OCI-LY3 (cell line): ENCODE measurements around the gene OR1D2.

Experiments used
- H2AFZ ChIP-seq: fragments of 200-600, 300-600 bp; shearing (Covaris generic); 2 replicates; pipeline ENCODE4 v1.6.0; 2014; ENCODE audit warnings: antibody characterized with exemption, low read depth, low read length
- H3K27ac ChIP-seq: fragments of 200-600, 300-600 bp; sonication (generic); 2 replicates; pipeline ENCODE4 v1.5.1; 2014; ENCODE audit warnings: mild to moderate bottlenecking, low read length, moderate library complexity, mixed read lengths
- H3K27me3 ChIP-seq: fragments of 200-600, 300-600 bp; sonication (generic); 2 replicates; pipeline ENCODE4 v1.6.1; 2014; ENCODE audit warnings: low read depth, low read length, mixed read lengths
- H3K36me3 ChIP-seq: fragments of 200-600, 300-600 bp; sonication (generic); replicated peaks from 2 replicates; pipeline ENCODE3; 2014; ENCODE audit warnings: low read depth, low read length, mixed read lengths
- H3K4me1 ChIP-seq: fragments of 300-600, 200-600 bp; sonication (generic); 2 replicates; pipeline ENCODE4 v1.6.1; 2014; ENCODE audit warnings: low read length, mixed read lengths
- H3K4me2 ChIP-seq: fragments of 200-600, 300-600 bp; sonication (generic); 2 replicates; pipeline ENCODE4 v1.6.1; 2014; ENCODE audit warnings: low read length, mixed read lengths
- H3K4me3 ChIP-seq: fragments of 300-600, 200-600 bp; sonication (generic); 2 replicates; pipeline ENCODE4 v1.5.1; 2014; ENCODE audit warnings: antibody characterized with exemption, mild to moderate bottlenecking, low read length, moderate library complexity
- H3K79me2 ChIP-seq: fragments of 300-600, 200-600 bp; shearing (Covaris generic); 2 replicates; pipeline ENCODE4 v1.6.1; 2014; ENCODE audit warnings: mild to moderate bottlenecking, low read length, mixed read lengths
- H3K9ac ChIP-seq: fragments of 300-600, 200-600 bp; shearing (Covaris generic); 2 replicates; pipeline ENCODE4 v1.6.0; 2014; ENCODE audit warnings: mild to moderate bottlenecking, low read length, moderate library complexity
- H3K9me3 ChIP-seq: fragments of 200-600, 300-600 bp; shearing (Covaris generic); 2 replicates; pipeline ENCODE4 v1.6.1; 2014; ENCODE audit warnings: low read length, mixed read lengths; ENCODE audit not compliant: insufficient read depth
- H4K20me1 ChIP-seq: fragments of 200-600, 300-600 bp; sonication (generic); 2 replicates; pipeline ENCODE4 v1.6.1; 2016; ENCODE audit warnings: low read length, mixed read lengths; ENCODE audit not compliant: insufficient read depth
- CTCF ChIP-seq: fragments of 200-600, 300-600 bp; sonication (generic); IDR thresholded peaks from 2 replicates; pipeline ENCODE4 v1.5.1; 2014; ENCODE audit warnings: antibody characterized with exemption, low read length, low read depth
- EZH2phosphoT487 ChIP-seq: fragments of 200-600 bp; shearing (Covaris generic); IDR thresholded peaks from 2 replicates; pipeline ENCODE4 v1.6.1; 2018; ENCODE audit warnings: antibody characterized with exemption, mixed run types, low read depth

Gene OR1D2

GRCh38 chr17:3049705-3050295 is 54.4 kb downstream of the OR1D2 start:
- no peaks in the 10 kb centered on the region for H3K36me3 ChIP-seq
- H3K9me3 ChIP-seq = no peaks in the 10 kb centered on the region
- H3K4me2 ChIP-seq = peak overlapping the region; percentile 71
- H3K27me3 ChIP-seq = no peaks in the 10 kb centered on the region
- no peaks in the 10 kb centered on the region for H3K79me2 ChIP-seq
- H2AFZ ChIP-seq = no peak overlapping the region
- H3K9ac ChIP-seq = no peak overlapping the region
- no peak overlapping the region for H3K27ac ChIP-seq
- H3K4me3 ChIP-seq = peak overlapping the region; percentile 92
- H3K4me1 ChIP-seq = peaks cover 9% of the 10 kb centered on the region
- H4K20me1 ChIP-seq = no peaks in the 10 kb centered on the region
- no peak for TF ChIP-seq CTCF
- TF ChIP-seq EZH2phosphoT487 = no peak

- Histone ChIP-seq H3K4me1 (peaks cover 9% of the 10 kb centered on the region), H3K27ac (no peak overlapping the region), H3K9me3 (no peaks in the 10 kb centered on the region), H3K27me3 (no peaks in the 10 kb centered on the region), H3K36me3 (no peaks in the 10 kb centered on the region), H3K79me2 (no peaks in the 10 kb centered on the region), H3K4me2 (peak overlapping the region; percentile 90), H3K4me3 (peak overlapping the region; percentile 92), H4K20me1 (no peaks in the 10 kb centered on the region), H3K9ac (peak overlapping the region; percentile 70), H2AFZ (peak overlapping the region; percentile 95)
- TF ChIP-seq EZH2phosphoT487 (no peak), CTCF (peak; percentile 69)
These were observed 55.3 kb downstream of the OR1D2 start for GRCh38 chr17:3048727-3049471.

- TF ChIP-seq EZH2phosphoT487 = no peak
- TF ChIP-seq CTCF = no peak
- peaks cover 9% of the 10 kb centered on the region for H3K4me1 ChIP-seq
- H3K4me3 ChIP-seq = no peak overlapping the region
- no peak overlapping the region for H3K9ac ChIP-seq
- no peaks in the 10 kb centered on the region for H3K9me3 ChIP-seq
- no peaks in the 10 kb centered on the region for H3K27me3 ChIP-seq
- no peaks in the 10 kb centered on the region for H3K79me2 ChIP-seq
- H3K4me2 ChIP-seq = no peak overlapping the region
- no peaks in the 10 kb centered on the region for H3K36me3 ChIP-seq
- H2AFZ ChIP-seq = no peak overlapping the region
- no peaks in the 10 kb centered on the region for H4K20me1 ChIP-seq
- H3K27ac ChIP-seq = no peak overlapping the region
These were observed 57.5 kb downstream of the OR1D2 start for GRCh38 chr17:3046753-3047152.

- H3K4me2 ChIP-seq = no peak overlapping the region
- H3K4me1 ChIP-seq = peaks cover 8% of the 10 kb centered on the region
These were observed 60.4 kb downstream of the OR1D2 start for GRCh38 chr17:3043737-3044365.

More at GRCh38 chr17:3043737-3044365, 60.4 kb downstream of the OR1D2 start:
- Histone ChIP-seq H3K4me3 (no peak overlapping the region), H3K27ac (no peak overlapping the region), H2AFZ (no peak overlapping the region), H3K9me3 (no peaks in the 10 kb centered on the region), H4K20me1 (no peaks in the 10 kb centered on the region), H3K27me3 (no peaks in the 10 kb centered on the region), H3K79me2 (no peaks in the 10 kb centered on the region), H3K9ac (no peak overlapping the region), H3K36me3 (no peaks in the 10 kb centered on the region)
- peak; percentile 29 for TF ChIP-seq CTCF
- no peak for TF ChIP-seq EZH2phosphoT487
